Caco-2 (cell line): ENCODE data around the gene CLEC1B. TPM values are rescaled to one million over a fixed set of nuclear protein-coding genes. Genes with fewer than 3 reads are reported as not detected.

Source experiments
- BruUV-seq: library from RNA; stranded (reverse); fragments of 400-500 nt; replicated peaks from 2 replicates; lab custom pipeline; 2021; lab: Mats Ljungman, UMichigan
- CTCF ChIA-PET: fragments of 300-600 bp; sonication (Branson Sonifier 250); formaldehyde crosslinking; loops from one replicate; lab custom pipeline; 2022; ENCODE audit warnings: antibody characterized with exemption; lab: Charles Lee
- POLR2A ChIA-PET: fragments of 300-600 bp; sonication (Branson Sonifier 250); formaldehyde crosslinking; loops from one replicate; lab custom pipeline; 2022; ENCODE audit warnings: antibody characterized with exemption; lab: Charles Lee
- DNase-seq, 2 experiments: peaks; one replicate each; pipeline versions ENCODE4 v3.0.0 to v3.0.0-alpha.2; 2020 to 2022
- H3K27me3 ChIP-seq: replicated peaks from 2 replicates; pipeline ENCODE4 v1.6.0; 2011; ENCODE audit warnings: low read length; ENCODE audit not compliant: control insufficient read depth, insufficient read depth
- H3K36me3 ChIP-seq: 2 replicates; pipeline ENCODE4 v1.5.1; 2011; ENCODE audit warnings: low read length; ENCODE audit not compliant: control insufficient read depth, insufficient read depth
- H3K4me1 ChIP-seq: fragments of 250-450 bp; sonication (Bioruptor Pico); 2 replicates; pipeline ENCODE4 v1.5.1; 2020; ENCODE audit warnings: mild to moderate bottlenecking
- H3K4me3 ChIP-seq: 2 replicates; pipeline ENCODE4 v1.5.1; 2011; ENCODE audit warnings: low read depth, mild to moderate bottlenecking, control low read depth, low read length
- H3K9me3 ChIP-seq: fragments of 250-450 bp; sonication (Bioruptor Pico); 2 replicates; pipeline ENCODE4 v1.5.1; 2020; ENCODE audit warnings: mild to moderate bottlenecking, moderate library complexity
- H3K27ac Mint-ChIP-seq: one replicate; pipeline ENCODE4 v1.8.0; 2022; ENCODE audit warnings: mixed read lengths; ENCODE audit not compliant: unreplicated experiment
- H3K27me3 Mint-ChIP-seq: one replicate; pipeline ENCODE4 v1.8.0; 2022; ENCODE audit warnings: mixed read lengths; ENCODE audit not compliant: insufficient read depth, unreplicated experiment
- H3K36me3 Mint-ChIP-seq: one replicate; pipeline ENCODE4 v1.8.0; 2022; ENCODE audit warnings: mild to moderate bottlenecking, mixed read lengths; ENCODE audit not compliant: insufficient read depth, unreplicated experiment
- H3K4me1 Mint-ChIP-seq: one replicate; pipeline ENCODE4 v1.8.0; 2022; ENCODE audit warnings: low read depth, mixed read lengths; ENCODE audit not compliant: unreplicated experiment
- H3K4me3 Mint-ChIP-seq: one replicate; pipeline ENCODE4 v1.8.0; 2022; ENCODE audit warnings: mild to moderate bottlenecking, moderate library complexity, mixed read lengths; ENCODE audit not compliant: unreplicated experiment
- H3K9me3 Mint-ChIP-seq: one replicate; pipeline ENCODE4 v1.8.0; 2022; ENCODE audit warnings: mixed read lengths; ENCODE audit not compliant: unreplicated experiment
- CTCF ChIP-seq, 2 experiments: fragments of 200-600 bp in 1 of 2; IDR thresholded peaks; 1 replicate in 1 of 2; 2 replicates in 1 of 2; pipeline versions ENCODE4 v1.5.1 to v1.8.0; 2011 to 2022; ENCODE audit warnings: antibody characterized with exemption in 1 of 2, control low read depth in 1 of 2, inconsistent platforms in 1 of 2, low read depth in 1 of 2, low read length in 1 of 2, mild to moderate bottlenecking in 1 of 2, moderate library complexity in 1 of 2; ENCODE audit not compliant: insufficient read depth in 1 of 2, severe bottlenecking in 1 of 2, unreplicated experiment in 1 of 2
- intact Hi-C: fragments of 100-400 bp; cut with micrococcal nuclease; formaldehyde crosslinking; loops from one replicate; pipeline ENCODE4 v1.10.0; 2022; ENCODE audit not compliant: unreplicated experiment
- total RNA-seq: library from RNA; stranded (reverse); gene quantifications from 2 replicates; pipeline ENCODE4 v1.2.3, GENCODE V29; 2022

The CLEC1B gene
- total RNA-seq, 1 experiment from 2014 or later: not detected

DNA sequence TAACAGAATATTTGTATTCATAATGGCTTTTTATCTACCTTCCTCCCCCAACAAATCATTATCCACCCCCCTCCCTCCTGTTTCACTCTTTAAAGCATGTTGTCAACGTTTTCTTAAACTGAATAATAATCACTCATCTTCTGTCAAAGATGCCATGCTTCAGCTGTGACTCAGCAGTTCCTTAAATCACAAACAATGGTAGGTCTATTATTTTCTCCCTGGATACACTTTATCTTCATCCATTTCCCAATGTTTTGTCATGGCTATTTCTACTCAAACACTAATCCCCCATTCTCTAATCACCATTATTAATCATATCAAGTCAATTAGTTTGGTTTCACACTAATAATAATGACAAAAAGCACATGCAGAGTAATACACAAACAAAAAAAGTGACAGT lies 18.0 kb upstream of the CLEC1B start:
- TF ChIP-seq CTCF (IDR thresholded peaks at IDR 0.05; ENCODE audit: insufficient read depth in 1 of 2, low read depth in 1 of 2, low read length in 1 of 2, severe bottlenecking in 1 of 2, unreplicated experiment in 1 of 2): no peak
- Mint-ChIP-seq H3K4me1 (no peaks in the 10 kb centered on the region), H3K36me3 (no peaks in the 10 kb centered on the region), H3K4me3 (no peak overlapping the region), H3K9me3 (no peaks in the 10 kb centered on the region), H3K27ac (no peak overlapping the region), H3K27me3 (peaks cover 8% of the 10 kb centered on the region)
- intact Hi-C loops: no loop called here
- no peaks in the 10 kb centered on the region for H3K36me3 ChIP-seq
- no peak for DNase-seq
- BruUV-seq: no TSS peak
- CTCF ChIA-PET: no interaction called here
- POLR2A ChIA-PET: no interaction called here
- no peaks in the 10 kb centered on the region for H3K4me1 ChIP-seq
- H3K27me3 ChIP-seq: no peaks in the 10 kb centered on the region
- H3K4me3 ChIP-seq: no peak overlapping the region
- H3K9me3 ChIP-seq: no peaks in the 10 kb centered on the region

GRCh38 chr12:10015450-10015849 lies 16.5 kb upstream of the CLEC1B start:
- H3K4me1 ChIP-seq: no peaks in the 10 kb centered on the region
- H3K27ac Mint-ChIP-seq: no peak overlapping the region
- no peak overlapping the region for H3K4me3 Mint-ChIP-seq
- no peak overlapping the region for H3K4me3 ChIP-seq
- H3K27me3 ChIP-seq: no peaks in the 10 kb centered on the region
- intact Hi-C loops: no loop called here
- H3K36me3 Mint-ChIP-seq: no peaks in the 10 kb centered on the region
- no peak for TF ChIP-seq CTCF (IDR thresholded peaks at IDR 0.05; ENCODE audit: insufficient read depth in 1 of 2, low read depth in 1 of 2, low read length in 1 of 2, severe bottlenecking in 1 of 2, unreplicated experiment in 1 of 2)
- H3K36me3 ChIP-seq: no peaks in the 10 kb centered on the region
- no TSS peak for BruUV-seq
- ChIA-PET CTCF (no interaction called here), POLR2A (no interaction called here)
- no peak for DNase-seq
- H3K27me3 Mint-ChIP-seq: peaks cover 12% of the 10 kb centered on the region
- no peaks in the 10 kb centered on the region for H3K4me1 Mint-ChIP-seq
- no peaks in the 10 kb centered on the region for H3K9me3 Mint-ChIP-seq
- H3K9me3 ChIP-seq: no peaks in the 10 kb centered on the region

DNA sequence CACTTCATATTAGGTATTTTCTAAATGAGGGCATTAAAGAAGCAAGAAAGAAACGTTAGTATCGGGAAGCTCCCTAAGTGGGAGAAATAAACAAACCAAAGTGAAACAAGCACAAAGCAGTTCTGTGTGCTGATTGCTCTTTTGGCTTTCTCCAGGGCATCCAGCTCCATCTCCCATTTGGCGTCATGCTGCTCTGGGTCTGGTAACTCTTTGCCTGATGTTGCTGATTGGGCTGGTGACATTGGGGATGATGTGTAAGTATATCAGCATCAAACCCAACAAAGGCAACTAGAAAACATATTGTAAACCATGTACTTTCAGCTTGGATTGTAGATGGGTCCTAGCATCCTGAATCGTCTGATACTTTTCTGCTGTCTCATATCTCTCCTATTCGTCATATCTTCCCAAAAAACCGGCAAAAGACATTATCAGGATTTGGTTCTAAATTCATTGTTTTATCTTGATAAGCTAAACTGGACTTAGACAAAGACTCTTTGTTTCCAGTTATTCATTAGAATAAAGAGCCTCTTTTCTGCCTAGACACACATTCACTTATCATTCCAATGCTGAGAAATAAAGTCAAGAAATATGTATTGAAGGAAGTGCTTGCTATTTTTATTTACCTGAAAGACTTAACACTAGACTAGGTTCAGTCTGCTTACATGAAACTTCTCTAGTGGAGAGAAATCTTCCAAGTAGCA lies 13.9 kb upstream of the CLEC1B start:
- ChIA-PET POLR2A (no interaction called here), CTCF (no interaction called here)
- Histone ChIP-seq H3K36me3 (no peaks in the 10 kb centered on the region), H3K27me3 (no peaks in the 10 kb centered on the region), H3K9me3 (no peaks in the 10 kb centered on the region), H3K4me3 (no peak overlapping the region), H3K4me1 (no peaks in the 10 kb centered on the region)
- Mint-ChIP-seq H3K27me3 (peaks cover 22% of the 10 kb centered on the region), H3K4me1 (no peaks in the 10 kb centered on the region), H3K27ac (no peak overlapping the region), H3K36me3 (no peaks in the 10 kb centered on the region), H3K4me3 (no peak overlapping the region), H3K9me3 (no peaks in the 10 kb centered on the region)
- DNase-seq: no peak
- no TSS peak for BruUV-seq
- TF ChIP-seq CTCF (IDR thresholded peaks at IDR 0.05; ENCODE audit: insufficient read depth in 1 of 2, low read depth in 1 of 2, low read length in 1 of 2, severe bottlenecking in 1 of 2, unreplicated experiment in 1 of 2): no peak
- intact Hi-C loops: no loop called here
